Nephron progenitor cell (in vitro differentiated cells): ENCODE results near the gene ABI2.

Source experiments
- DNase-seq: peaks from one replicate; pipeline ENCODE4 v3.0.0; 2021
- H3K27ac Mint-ChIP-seq: 2 replicates; pipeline ENCODE4 v1.8.0; 2021; ENCODE audit warnings: mild to moderate bottlenecking, moderate library complexity, mixed read lengths
- H3K27me3 Mint-ChIP-seq: 2 replicates; pipeline ENCODE4 v1.8.0; 2021; ENCODE audit warnings: mild to moderate bottlenecking, low read depth, mixed read lengths; ENCODE audit not compliant: poor library complexity
- H3K36me3 Mint-ChIP-seq: 2 replicates; pipeline ENCODE4 v1.8.0; 2021; ENCODE audit warnings: low read depth, mixed read lengths
- H3K4me1 Mint-ChIP-seq: 2 replicates; pipeline ENCODE4 v1.8.0; 2021; ENCODE audit warnings: mixed read lengths
- H3K4me3 Mint-ChIP-seq: 2 replicates; pipeline ENCODE4 v1.8.0; 2021; ENCODE audit warnings: mild to moderate bottlenecking, moderate library complexity, mixed read lengths
- H3K9me3 Mint-ChIP-seq: 2 replicates; pipeline ENCODE4 v1.8.0; 2021; ENCODE audit warnings: mild to moderate bottlenecking, moderate library complexity, mixed read lengths
- TF ChIP-seq, protein P1 (sequence below): fragments of 200-600 bp; sonication (generic); IDR thresholded peaks from 2 replicates; pipeline ENCODE4 v1.5.0; 2021; ENCODE audit warnings: antibody characterized with exemption

ABI2 gene

DNA sequence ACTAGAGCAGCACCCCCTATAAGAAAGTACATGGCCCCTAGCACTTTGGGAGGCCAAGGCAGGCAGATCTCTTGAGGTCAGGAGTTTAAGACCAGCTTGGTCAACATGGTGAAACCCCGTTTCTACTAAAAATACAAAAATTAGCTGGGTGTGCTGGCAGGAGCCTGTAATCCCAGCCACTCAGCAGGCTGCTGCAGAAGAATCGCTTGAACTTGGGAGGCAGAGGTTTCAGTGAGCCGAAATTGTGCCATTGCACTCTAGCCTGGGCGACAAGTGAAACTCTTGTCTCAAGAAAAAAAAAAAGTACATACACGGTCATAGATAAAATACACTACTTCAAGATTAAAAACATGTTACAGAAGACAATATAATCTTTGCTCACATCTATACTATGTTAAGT is 143.1 kb downstream of the ABI2 start:
- Mint-ChIP-seq H3K27ac (peak overlapping the region; percentile 79), H3K36me3 (peaks cover 12% of the 10 kb centered on the region), H3K27me3 (no peaks in the 10 kb centered on the region), H3K4me1 (peaks cover 28% of the 10 kb centered on the region), H3K4me3 (no peak overlapping the region), H3K9me3 (no peaks in the 10 kb centered on the region)
- DNase-seq: no peak
- TF ChIP-seq, protein P1, sequence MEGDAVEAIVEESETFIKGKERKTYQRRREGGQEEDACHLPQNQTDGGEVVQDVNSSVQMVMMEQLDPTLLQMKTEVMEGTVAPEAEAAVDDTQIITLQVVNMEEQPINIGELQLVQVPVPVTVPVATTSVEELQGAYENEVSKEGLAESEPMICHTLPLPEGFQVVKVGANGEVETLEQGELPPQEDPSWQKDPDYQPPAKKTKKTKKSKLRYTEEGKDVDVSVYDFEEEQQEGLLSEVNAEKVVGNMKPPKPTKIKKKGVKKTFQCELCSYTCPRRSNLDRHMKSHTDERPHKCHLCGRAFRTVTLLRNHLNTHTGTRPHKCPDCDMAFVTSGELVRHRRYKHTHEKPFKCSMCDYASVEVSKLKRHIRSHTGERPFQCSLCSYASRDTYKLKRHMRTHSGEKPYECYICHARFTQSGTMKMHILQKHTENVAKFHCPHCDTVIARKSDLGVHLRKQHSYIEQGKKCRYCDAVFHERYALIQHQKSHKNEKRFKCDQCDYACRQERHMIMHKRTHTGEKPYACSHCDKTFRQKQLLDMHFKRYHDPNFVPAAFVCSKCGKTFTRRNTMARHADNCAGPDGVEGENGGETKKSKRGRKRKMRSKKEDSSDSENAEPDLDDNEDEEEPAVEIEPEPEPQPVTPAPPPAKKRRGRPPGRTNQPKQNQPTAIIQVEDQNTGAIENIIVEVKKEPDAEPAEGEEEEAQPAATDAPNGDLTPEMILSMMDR: no peak

DNA sequence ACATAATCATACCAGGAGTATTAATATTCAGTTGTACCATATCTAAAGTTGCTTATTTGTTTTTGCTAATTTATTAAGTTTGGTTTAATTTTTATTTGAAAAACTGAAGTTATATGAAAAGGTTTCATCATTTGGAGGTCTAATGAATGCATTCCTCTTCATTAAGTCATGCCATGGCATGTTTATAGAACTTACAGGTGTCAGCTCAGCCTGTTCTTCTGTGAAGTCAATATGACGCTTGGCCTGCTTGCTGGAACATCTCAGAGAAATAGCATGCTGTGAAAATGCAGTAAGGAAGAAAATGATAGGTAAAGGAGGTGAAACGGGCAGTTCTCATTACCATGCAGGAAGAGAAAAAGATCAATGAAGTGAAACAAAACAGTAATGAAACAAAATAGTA is 148.7 kb downstream of the ABI2 start:
- H3K36me3 Mint-ChIP-seq: peaks cover 30% of the 10 kb centered on the region
- H3K4me1 Mint-ChIP-seq: peaks cover 12% of the 10 kb centered on the region
- no peaks in the 10 kb centered on the region for H3K27me3 Mint-ChIP-seq
- no peaks in the 10 kb centered on the region for H3K9me3 Mint-ChIP-seq
- DNase-seq: no peak
- no peak overlapping the region for H3K27ac Mint-ChIP-seq
- TF ChIP-seq, protein P1: no peak
- no peak overlapping the region for H3K4me3 Mint-ChIP-seq

GRCh38 chr2:203480623-203481022 is 152.4 kb downstream of the ABI2 start:
- peaks cover 6% of the 10 kb centered on the region for H3K4me1 Mint-ChIP-seq
- peaks cover 28% of the 10 kb centered on the region for H3K36me3 Mint-ChIP-seq
- no peak overlapping the region for H3K27ac Mint-ChIP-seq
- H3K27me3 Mint-ChIP-seq: no peaks in the 10 kb centered on the region
- H3K4me3 Mint-ChIP-seq: no peak overlapping the region
- no peak for DNase-seq
- TF ChIP-seq, protein P1: no peak
- H3K9me3 Mint-ChIP-seq: no peaks in the 10 kb centered on the region

DNA sequence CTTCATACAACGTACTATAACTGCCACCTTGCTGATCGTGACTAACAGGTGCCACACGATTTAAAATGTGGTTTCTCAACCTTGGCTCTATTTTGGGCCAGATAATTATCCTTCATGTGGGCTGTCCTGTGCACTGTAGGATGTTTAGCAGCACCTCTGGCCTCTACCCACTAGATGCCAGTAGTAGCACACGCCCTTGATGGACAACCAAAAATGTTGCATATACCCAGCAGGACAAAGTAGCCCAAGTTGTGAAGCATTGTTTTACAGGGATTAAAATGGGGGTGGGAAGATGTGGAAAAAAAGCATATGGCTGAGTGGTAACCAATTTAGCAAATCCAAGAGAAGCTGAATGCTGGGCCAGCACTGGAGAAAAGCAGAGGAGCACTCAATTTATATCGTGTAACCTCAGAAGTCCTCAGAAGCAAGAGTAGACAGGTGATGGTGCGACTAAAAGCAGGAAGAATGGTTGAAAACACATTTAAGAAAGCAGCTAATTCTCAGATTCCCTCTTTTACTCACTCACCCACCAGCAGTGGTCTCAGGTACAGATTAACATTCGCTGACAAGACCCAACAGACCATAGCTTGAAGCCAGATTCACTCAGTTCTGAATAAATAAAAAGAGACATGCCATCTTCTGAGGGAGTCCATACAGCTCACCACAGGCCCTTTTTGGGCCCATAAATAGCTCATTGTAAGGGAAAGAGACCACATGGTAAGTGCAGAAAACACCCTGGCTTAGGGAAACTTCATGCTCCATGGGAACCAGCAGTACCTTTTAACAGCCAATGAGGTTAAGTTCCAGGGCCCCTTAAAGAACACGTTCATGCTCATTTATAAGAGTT is 156.3 kb downstream of the ABI2 start:
- no peak for DNase-seq
- TF ChIP-seq, protein P1: peak; percentile 29
- H3K27me3 Mint-ChIP-seq: no peaks in the 10 kb centered on the region
- peaks cover 56% of the 10 kb centered on the region for H3K36me3 Mint-ChIP-seq
- peaks cover 5% of the 10 kb centered on the region for H3K4me1 Mint-ChIP-seq
- no peak overlapping the region for H3K4me3 Mint-ChIP-seq
- no peaks in the 10 kb centered on the region for H3K9me3 Mint-ChIP-seq
- H3K27ac Mint-ChIP-seq: peak overlapping the region; percentile 17

DNA sequence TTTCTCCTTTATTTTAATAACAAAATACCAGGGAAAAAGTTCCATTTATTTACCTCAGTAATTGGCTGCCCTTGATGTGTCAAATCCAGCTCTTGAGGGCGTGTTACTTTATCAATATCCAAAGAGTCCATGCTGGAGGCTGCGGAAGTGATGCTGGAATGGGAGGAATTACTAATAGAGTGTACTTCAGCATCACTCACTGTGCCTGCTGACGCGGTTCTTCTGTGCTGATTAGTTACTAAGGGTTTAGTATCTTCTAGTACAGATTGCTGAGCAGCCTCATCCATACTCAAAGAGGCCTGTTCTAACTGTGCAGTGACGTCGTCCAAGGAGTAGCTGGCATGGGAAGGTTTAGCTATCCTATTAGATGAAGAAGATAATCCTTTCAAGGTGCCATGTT is 161.3 kb downstream of the ABI2 start:
- Mint-ChIP-seq H3K4me3 (no peak overlapping the region), H3K9me3 (no peaks in the 10 kb centered on the region), H3K27ac (peak overlapping the region; percentile 29), H3K4me1 (peaks cover 22% of the 10 kb centered on the region), H3K36me3 (peaks cover 60% of the 10 kb centered on the region), H3K27me3 (no peaks in the 10 kb centered on the region)
- TF ChIP-seq, protein P1: no peak
- no peak for DNase-seq

- Mint-ChIP-seq H3K9me3 (no peaks in the 10 kb centered on the region), H3K27ac (no peak overlapping the region), H3K27me3 (no peaks in the 10 kb centered on the region), H3K4me3 (no peak overlapping the region), H3K4me1 (peaks cover 21% of the 10 kb centered on the region), H3K36me3 (peaks cover 67% of the 10 kb centered on the region)
- TF ChIP-seq, protein P1: no peak
- no peak for DNase-seq
These were observed 162.2 kb downstream of the ABI2 start for GRCh38 chr2:203490391-203490790.
